ENCODE results near the gene TNPO2.
A peak's percentile ranks its signal among the peaks of the same experiment; 100 is the strongest.

Gene TNPO2

DNA sequence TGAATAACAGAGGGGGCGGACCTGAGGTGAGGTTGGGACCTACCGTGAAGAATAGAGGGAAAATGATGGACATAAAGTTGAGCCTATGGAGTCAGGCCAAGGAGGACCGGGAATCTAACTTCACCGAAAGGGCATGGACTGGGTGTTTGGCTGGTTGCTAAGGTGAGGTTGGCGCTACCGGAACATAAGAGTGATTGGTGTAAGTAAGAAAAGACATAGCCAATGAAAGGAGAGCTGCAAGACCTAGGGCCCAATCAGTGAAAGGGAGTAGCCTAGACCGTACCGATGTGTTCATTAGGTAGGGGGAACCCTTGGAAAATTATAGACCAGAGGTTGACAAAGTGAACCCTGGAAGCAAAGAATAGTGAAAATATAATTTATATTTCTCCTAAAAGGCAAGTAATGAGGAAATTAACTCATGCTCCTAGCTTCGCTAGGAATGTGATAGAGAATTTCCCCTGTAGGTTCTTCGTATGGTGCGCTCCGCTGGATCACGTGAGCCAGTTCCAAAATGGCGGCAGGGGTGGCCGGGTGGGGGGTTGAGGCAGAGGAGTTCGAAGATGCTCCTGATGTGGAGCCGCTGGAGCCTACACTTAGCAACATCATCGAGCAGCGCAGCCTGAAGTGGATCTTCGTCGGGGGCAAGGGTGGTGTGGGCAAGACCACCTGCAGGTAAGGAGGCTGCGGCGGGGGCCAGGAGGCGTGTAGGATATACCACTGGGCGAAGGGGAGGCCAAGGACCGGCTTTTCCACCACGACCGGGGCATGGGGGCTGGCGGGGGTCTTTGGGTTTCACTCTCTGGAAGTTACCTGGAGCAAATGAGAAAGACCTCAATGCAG, 13.5 kb upstream of the TNPO2 start, which contains the start of gene GET3 (continued):
- TF ChIP-seq, protein P1, sequence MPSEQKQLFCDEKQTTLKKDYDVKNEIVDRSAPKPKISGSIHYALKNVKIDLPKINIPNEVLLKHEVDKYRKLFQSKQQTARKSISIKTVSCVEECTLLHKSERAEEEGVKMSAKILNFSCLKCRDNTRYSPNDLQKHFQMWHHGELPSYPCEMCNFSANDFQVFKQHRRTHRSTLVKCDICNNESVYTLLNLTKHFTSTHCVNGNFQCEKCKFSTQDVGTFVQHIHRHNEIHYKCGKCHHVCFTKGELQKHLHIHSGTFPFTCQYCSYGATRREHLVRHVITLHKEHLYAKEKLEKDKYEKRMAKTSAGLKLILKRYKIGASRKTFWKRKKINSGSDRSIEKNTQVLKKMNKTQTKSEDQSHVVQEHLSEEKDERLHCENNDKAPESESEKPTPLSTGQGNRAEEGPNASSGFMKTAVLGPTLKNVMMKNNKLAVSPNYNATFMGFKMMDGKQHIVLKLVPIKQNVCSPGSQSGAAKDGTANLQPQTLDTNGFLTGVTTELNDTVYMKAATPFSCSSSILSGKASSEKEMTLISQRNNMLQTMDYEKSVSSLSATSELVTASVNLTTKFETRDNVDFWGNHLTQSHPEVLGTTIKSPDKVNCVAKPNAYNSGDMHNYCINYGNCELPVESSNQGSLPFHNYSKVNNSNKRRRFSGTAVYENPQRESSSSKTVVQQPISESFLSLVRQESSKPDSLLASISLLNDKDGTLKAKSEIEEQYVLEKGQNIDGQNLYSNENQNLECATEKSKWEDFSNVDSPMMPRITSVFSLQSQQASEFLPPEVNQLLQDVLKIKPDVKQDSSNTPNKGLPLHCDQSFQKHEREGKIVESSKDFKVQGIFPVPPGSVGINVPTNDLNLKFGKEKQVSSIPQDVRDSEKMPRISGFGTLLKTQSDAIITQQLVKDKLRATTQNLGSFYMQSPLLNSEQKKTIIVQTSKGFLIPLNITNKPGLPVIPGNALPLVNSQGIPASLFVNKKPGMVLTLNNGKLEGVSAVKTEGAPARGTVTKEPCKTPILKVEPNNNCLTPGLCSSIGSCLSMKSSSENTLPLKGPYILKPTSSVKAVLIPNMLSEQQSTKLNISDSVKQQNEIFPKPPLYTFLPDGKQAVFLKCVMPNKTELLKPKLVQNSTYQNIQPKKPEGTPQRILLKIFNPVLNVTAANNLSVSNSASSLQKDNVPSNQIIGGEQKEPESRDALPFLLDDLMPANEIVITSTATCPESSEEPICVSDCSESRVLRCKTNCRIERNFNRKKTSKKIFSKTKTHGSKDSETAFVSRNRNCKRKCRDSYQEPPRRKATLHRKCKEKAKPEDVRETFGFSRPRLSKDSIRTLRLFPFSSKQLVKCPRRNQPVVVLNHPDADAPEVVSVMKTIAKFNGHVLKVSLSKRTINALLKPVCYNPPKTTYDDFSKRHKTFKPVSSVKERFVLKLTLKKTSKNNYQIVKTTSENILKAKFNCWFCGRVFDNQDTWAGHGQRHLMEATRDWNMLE (tag by site-specific recombination; conservative IDR thresholded peaks at IDR 0.05; ENCODE audit: low read depth) = peak; percentile 50; the same call in 1 of the 2 replicates
- TF ChIP-seq ZSCAN4 (tag by site-specific recombination; IDR thresholded peaks at IDR 0.05) = peak; percentile 38; the same call in 1 of the 2 replicates
- TF ChIP-seq ZNF791 (tag by site-specific recombination; IDR thresholded peaks at IDR 0.05) = no peak
- TF ChIP-seq ZNF843 (tag by site-specific recombination; IDR thresholded peaks at IDR 0.05) = peak; percentile 72
- TF ChIP-seq ZNF202 (tag by site-specific recombination; IDR thresholded peaks at IDR 0.05; ENCODE audit: borderline replicate concordance) = no peak
- TF ChIP-seq, protein P2, sequence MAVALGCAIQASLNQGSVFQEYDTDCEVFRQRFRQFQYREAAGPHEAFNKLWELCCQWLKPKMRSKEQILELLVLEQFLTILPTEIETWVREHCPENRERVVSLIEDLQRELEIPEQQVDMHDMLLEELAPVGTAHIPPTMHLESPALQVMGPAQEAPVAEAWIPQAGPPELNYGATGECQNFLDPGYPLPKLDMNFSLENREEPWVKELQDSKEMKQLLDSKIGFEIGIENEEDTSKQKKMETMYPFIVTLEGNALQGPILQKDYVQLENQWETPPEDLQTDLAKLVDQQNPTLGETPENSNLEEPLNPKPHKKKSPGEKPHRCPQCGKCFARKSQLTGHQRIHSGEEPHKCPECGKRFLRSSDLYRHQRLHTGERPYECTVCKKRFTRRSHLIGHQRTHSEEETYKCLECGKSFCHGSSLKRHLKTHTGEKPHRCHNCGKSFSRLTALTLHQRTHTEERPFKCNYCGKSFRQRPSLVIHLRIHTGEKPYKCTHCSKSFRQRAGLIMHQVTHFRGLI (tag by site-specific recombination; IDR thresholded peaks at IDR 0.05) = no peak
- TF ChIP-seq ZNF658 (tag by site-specific recombination; IDR thresholded peaks at IDR 0.05) = no peak
- TF ChIP-seq, protein P3, sequence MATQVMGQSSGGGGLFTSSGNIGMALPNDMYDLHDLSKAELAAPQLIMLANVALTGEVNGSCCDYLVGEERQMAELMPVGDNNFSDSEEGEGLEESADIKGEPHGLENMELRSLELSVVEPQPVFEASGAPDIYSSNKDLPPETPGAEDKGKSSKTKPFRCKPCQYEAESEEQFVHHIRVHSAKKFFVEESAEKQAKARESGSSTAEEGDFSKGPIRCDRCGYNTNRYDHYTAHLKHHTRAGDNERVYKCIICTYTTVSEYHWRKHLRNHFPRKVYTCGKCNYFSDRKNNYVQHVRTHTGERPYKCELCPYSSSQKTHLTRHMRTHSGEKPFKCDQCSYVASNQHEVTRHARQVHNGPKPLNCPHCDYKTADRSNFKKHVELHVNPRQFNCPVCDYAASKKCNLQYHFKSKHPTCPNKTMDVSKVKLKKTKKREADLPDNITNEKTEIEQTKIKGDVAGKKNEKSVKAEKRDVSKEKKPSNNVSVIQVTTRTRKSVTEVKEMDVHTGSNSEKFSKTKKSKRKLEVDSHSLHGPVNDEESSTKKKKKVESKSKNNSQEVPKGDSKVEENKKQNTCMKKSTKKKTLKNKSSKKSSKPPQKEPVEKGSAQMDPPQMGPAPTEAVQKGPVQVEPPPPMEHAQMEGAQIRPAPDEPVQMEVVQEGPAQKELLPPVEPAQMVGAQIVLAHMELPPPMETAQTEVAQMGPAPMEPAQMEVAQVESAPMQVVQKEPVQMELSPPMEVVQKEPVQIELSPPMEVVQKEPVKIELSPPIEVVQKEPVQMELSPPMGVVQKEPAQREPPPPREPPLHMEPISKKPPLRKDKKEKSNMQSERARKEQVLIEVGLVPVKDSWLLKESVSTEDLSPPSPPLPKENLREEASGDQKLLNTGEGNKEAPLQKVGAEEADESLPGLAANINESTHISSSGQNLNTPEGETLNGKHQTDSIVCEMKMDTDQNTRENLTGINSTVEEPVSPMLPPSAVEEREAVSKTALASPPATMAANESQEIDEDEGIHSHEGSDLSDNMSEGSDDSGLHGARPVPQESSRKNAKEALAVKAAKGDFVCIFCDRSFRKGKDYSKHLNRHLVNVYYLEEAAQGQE (tag by site-specific recombination; IDR thresholded peaks at IDR 0.05) = peak; percentile 29; the same call in 1 of the 2 replicates
- peak; percentile 63; the same call in 1 of the 2 replicates for TF ChIP-seq KLF7 (tag by site-specific recombination; IDR thresholded peaks at IDR 0.05; ENCODE audit: borderline replicate concordance)
- TF ChIP-seq MYNN (tag by site-specific recombination; IDR thresholded peaks at IDR 0.05; ENCODE audit: borderline replicate concordance) = no peak
- no peak for TF ChIP-seq HOXD13 (CRISPR knock-in tag; IDR thresholded peaks at IDR 0.05; ENCODE audit: borderline replicate concordance)
- no peak for TF ChIP-seq ZNF488 (tag by site-specific recombination; IDR thresholded peaks at IDR 0.05)
- TF ChIP-seq, protein P4, sequence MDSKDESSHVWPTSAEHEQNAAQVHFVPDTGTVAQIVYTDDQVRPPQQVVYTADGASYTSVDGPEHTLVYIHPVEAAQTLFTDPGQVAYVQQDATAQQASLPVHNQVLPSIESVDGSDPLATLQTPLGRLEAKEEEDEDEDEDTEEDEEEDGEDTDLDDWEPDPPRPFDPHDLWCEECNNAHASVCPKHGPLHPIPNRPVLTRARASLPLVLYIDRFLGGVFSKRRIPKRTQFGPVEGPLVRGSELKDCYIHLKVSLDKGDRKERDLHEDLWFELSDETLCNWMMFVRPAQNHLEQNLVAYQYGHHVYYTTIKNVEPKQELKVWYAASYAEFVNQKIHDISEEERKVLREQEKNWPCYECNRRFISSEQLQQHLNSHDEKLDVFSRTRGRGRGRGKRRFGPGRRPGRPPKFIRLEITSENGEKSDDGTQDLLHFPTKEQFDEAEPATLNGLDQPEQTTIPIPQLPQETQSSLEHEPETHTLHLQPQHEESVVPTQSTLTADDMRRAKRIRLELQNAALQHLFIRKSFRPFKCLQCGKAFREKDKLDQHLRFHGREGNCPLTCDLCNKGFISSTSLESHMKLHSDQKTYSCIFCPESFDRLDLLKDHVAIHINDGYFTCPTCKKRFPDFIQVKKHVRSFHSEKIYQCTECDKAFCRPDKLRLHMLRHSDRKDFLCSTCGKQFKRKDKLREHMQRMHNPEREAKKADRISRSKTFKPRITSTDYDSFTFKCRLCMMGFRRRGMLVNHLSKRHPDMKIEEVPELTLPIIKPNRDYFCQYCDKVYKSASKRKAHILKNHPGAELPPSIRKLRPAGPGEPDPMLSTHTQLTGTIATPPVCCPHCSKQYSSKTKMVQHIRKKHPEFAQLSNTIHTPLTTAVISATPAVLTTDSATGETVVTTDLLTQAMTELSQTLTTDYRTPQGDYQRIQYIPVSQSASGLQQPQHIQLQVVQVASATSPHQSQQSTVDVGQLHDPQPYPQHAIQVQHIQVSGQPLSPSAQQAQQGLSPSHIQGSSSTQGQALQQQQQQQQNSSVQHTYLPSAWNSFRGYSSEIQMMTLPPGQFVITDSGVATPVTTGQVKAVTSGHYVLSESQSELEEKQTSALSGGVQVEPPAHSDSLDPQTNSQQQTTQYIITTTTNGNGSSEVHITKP (tag by site-specific recombination; IDR thresholded peaks at IDR 0.05) = peak; percentile 99
- no peak for TF ChIP-seq ZNF830 (tag by site-specific recombination; IDR thresholded peaks at IDR 0.05; ENCODE audit: low read depth)
- no peak for TF ChIP-seq ZNF585B (tag by site-specific recombination; IDR thresholded peaks at IDR 0.05)
- peak; percentile 46; the same call in 1 of the 2 replicates for TF ChIP-seq ZBTB21 (tag by site-specific recombination; IDR thresholded peaks at IDR 0.05)
- TF ChIP-seq ZNF549 (tag by site-specific recombination; IDR thresholded peaks at IDR 0.05) = no peak
- no peak for TF ChIP-seq RBAK (tag by site-specific recombination; IDR thresholded peaks at IDR 0.05)
- TF ChIP-seq ZNF26 (tag by site-specific recombination; IDR thresholded peaks at IDR 0.05) = no peak
- no peak for TF ChIP-seq ZNF311 (tag by site-specific recombination; IDR thresholded peaks at IDR 0.05; ENCODE audit: borderline replicate concordance)
